HG03097 (cell line): ENCODE results near the gene WDR37.
"Not testable (repeated sequence)": the region's sequence is repeated elsewhere in the genome, so short reads cannot be mapped to it uniquely, and the experiment has no call there.

Experiments used
- ATAC-seq: cut with Tn5 transposase; IDR thresholded peaks from one replicate; pipeline ENCODE4 v1.9.1; 2021; ENCODE audit not compliant: unreplicated experiment, low FRiP score

WDR37 gene, protein sequence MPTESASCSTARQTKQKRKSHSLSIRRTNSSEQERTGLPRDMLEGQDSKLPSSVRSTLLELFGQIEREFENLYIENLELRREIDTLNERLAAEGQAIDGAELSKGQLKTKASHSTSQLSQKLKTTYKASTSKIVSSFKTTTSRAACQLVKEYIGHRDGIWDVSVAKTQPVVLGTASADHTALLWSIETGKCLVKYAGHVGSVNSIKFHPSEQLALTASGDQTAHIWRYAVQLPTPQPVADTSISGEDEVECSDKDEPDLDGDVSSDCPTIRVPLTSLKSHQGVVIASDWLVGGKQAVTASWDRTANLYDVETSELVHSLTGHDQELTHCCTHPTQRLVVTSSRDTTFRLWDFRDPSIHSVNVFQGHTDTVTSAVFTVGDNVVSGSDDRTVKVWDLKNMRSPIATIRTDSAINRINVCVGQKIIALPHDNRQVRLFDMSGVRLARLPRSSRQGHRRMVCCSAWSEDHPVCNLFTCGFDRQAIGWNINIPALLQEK

DNA sequence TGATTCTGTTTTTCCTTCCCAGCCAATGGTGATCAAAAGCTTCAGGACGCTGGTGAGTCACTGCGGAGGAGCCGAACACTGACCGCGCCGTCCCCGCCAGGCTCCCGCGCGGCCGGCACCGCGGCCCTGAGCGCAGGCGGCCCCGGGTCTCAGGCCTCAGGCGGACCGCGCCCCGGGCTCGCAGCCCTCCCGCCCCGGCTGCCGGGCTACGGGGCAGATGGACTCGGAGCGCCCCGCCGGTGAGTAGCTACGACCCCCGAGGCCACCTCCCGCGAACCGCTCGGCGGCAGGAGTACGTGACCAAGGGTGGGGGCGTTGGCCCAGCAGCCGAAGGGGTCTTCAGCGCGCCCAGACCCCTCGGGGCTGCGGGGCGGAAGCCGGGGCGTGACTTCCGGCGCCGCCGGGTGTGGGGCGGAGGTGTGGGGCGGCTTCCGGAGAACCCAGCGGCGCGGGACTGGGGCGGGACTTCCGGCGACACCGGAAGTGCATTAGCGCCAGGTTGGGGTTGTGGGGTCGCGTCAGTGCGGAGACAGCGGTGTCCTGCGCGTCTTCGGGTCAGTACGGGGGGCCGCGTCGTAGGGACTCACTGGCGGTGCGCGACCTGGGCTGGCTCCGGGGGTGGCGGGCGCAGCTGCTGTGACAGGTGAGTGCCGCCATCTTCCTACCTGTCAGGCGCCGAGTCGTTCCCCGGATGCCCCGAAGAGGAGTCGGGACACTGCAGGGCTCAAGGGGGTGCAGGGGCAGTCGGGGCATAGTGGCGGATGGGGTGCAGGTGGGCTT is at the start of gene WDR37:
Gene WDR37 (plus strand): TSS at position 60 of the 780 bp plus-strand sequence. CDS start 15,771 bp downstream, outside the sequence.
- ATAC-seq = peak; percentile 82

- ATAC-seq = no peak
Measured at GRCh38 chr10:1006573-1006972, 49.6 kb upstream of the WDR37 start.

GRCh38 chr10:1007583-1007982 is 48.6 kb upstream of the WDR37 start:
- no peak for ATAC-seq

DNA sequence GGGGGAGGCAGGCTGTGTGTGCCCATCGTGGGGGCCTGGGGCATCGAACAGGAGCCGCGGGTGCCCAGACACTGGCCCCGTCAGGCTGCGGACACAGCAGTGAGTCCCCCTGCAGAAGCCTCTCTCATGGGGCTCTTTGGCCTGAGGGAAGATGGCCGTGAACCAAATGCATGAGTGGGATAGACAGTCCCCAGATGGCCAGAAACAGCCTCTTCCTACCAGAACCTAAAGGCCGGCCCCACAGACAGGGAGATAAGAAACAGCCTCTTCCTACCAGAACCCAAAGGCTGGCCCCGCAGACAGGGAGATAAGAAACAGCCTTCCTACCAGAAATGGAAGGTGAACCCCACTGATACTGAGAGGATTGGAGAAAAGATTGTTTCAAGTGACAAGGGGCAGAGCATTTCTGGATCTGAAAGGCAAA is 47.1 kb upstream of the WDR37 start:
- no peak for ATAC-seq

DNA sequence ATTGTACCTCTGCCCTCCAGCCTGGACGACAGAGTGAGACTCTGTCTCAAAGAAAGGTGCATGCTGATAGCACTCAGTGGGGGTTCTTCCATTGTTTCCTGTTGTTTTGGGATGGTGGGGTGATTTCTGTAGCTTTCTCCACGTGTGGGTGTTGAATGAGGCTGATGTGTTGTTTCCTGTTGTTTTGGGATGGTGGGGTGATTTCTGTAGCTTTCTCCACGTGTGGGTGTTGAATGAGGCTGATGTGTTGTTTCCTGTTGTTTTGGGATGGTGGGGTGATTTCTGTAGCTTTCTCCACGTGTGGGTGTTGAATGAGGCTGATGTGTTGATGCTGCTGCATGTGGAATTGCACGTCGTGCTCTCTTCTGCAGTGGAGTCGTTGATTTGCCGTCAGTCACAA is 46.2 kb upstream of the WDR37 start:
- not testable (repeated sequence) for ATAC-seq

DNA sequence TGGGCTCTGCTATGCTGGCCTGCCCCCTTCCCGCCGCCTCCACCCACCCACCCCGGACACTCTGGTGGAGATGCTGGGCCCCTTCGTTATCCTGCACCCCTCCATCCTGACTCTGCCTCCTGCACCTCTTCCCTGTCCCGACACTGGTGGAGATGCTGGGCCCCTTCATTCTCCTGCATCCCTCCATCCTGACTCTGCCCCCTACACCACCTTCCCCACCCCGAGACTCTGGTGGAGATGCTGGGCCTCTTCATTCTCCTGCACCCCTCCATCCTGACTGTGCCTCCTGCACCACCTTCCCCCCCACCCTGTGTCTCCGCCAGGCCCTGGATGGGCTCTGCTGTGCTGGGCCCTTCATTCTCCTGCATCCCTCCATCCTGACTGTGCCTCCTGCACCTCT is 45.5 kb upstream of the WDR37 start:
- no peak for ATAC-seq

DNA sequence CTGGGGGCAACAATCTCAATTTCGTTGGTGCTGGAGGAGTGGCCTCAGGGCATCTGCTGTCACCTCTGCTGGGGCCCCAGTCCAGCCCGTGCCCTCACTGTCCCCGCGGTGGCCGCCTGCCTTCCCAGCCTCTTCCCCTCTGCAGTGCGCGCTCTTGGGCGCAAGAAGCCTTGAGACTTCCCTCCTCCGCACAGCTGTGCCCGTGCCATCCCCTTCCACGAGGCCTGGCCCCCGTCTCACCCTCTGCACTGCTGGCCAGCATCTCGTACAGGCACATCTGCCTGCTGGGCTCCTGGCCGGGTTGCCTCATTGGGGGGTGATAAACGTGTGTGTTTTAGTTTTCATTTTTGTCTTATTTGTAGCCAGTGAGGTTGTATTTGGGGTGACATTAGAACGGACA is 44.5 kb upstream of the WDR37 start:
- ATAC-seq = no peak

GRCh38 chr10:1015688-1016087 is 40.5 kb upstream of the WDR37 start:
- ATAC-seq = no peak

DNA sequence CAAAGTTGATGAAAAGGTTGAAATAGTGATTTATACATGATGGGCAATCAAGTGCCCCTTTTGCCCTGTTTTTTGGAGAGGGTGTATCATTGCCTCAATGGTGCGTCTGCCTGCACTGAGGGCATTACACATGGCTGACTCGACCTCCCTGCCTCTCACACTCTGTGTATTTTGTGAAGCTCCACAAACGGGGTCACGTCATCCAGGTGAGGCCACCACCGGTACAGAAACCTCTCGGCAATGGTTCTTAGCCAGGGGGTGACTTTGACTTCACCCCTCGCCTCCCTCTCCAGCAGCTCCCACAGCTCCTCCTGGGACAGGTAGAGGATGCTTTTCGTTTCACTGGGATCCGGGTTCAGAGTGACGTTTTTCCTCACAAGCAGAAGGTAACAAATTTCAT is 36.8 kb upstream of the WDR37 start:
- no peak for ATAC-seq

GRCh38 chr10:1020460-1020859 is 35.7 kb upstream of the WDR37 start:
- ATAC-seq = no peak

GRCh38 chr10:1020958-1021357 is 35.2 kb upstream of the WDR37 start:
- ATAC-seq = no peak

GRCh38 chr10:1022413-1022812 is 33.8 kb upstream of the WDR37 start:
- no peak for ATAC-seq

DNA sequence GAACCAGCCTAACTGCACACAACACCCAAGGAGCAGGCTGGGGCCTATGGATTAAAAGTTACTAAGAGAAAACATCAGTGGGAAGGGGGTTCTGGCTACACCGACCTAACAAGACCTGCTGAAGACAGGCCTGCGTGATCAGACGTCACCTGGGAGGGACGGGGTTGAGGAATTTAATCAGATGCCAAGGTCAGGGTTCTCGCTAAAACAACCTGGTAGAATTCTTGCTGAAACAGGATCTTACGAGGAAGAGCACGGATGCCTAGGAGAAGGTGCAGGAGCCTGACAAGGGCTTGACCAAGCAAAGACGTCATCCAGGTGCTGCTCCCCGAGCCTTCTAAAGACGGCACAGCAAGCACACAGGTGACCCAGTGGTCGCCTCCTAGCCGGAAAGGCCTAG is 32.1 kb upstream of the WDR37 start:
- ATAC-seq = no peak

GRCh38 chr10:1025683-1026082 is 30.5 kb upstream of the WDR37 start, which contains the start of gene IDI2:
IDI2 (minus strand) TSS chr10:1025859; CDS start chr10:1024723, 1,136 bp downstream.
- no peak for ATAC-seq

DNA sequence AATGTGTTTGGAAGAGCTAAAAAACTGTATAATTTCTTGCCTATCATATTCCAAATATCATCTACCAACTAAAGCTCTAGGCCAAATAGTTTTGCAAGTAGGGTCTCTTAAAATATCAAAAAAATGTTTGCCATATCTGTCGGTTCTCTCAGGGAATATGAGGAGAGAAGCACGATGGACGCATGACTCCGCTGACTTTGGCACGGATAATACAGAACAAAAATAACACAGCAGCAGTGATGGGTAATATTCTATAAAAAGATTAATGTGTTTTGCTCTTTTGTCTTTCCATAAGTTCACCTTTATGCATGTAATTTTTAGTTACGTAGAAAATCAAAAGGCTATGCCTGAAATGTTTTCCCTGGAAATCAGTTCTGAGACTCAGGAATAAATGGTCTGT is 29.6 kb upstream of the WDR37 start:
- no peak for ATAC-seq

DNA sequence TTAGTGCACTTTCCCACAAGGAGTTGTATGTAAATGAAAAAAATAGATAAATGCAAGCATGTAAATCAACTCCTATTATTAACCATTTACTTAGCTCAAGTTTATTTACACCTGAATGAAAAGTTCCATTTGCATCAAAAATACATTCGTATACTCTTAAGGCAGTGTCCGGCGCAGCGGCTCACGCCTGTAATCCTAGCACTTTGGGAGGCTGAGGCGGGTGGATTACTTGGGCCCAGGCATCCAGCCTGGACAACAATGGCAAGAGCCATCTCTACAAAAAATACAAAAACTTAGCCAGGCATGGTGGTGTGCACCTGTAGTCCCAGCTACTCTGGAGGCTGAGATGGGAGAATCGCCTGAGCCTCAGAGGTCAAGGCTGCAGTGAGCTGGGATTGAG is 26.3 kb upstream of the WDR37 start:
- ATAC-seq = no peak

DNA sequence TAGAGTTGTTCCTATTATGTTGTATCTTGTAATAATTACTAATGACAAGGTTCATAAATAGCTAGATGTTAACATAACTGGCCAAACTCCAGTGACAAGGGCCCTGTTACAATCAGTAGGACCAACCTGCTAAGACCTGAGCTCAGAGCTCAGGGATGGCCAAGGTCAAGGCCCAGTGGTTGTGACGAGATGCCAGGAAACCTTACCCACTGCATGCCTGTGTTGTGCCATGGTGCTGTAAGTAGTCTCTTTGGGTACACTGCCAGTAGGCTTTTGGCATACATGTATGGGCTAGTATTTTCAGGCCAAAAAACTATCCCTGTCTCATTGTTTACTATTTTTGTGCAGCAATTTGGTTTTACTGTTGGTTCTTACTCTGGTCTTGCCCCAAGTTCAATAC is 22.6 kb upstream of the WDR37 start:
- ATAC-seq = no peak

- ATAC-seq = no peak
Measured at GRCh38 chr10:1034758-1035157, 21.4 kb upstream of the WDR37 start.

DNA sequence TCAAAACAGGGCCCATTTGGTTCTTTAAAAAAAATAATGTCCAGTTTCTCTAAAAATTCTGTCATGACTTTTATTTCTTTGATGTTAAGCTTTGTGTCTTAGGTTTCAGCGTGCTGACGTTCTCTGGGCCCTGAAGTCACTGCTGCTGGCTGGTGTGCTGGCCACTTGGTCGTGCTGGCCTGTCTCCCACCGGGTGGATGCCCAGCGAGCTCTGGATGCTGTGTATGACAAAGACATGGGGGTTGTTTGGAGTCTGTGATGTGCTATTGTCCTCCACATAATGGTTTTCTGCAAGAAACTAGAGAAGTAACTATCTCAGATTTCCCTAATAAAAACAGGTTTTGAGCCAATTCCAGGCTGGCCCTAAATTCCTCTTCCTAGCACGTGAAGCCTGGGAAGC is 21.0 kb upstream of the WDR37 start:
- no peak for ATAC-seq

DNA sequence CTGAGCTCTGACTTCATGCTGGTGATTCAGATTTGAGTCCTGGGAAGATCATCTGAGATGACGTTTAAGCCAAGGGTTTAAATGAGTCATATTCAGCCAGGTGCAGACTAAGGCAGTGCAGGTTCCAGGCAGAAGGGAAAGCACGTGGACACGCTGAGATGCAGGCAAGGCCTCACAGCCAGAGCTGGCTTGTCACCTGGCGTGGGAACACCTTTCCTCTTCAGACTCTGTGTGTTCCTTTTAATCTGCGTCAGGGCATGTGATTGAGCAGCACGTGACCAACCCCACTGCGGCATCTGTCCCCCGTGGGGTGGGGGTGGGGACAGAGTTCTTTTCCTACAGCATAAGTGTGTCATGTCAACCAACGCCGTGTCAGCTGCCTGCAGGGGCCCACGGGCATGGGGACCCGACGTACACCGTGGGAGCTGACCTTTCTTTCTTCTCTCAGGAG is 19.8 kb upstream of the WDR37 start:
- no peak for ATAC-seq

- ATAC-seq = no peak
Measured at GRCh38 chr10:1037098-1037497, 19.1 kb upstream of the WDR37 start.
